NCI-H524 (cell line): ENCODE measurements around the gene NLGN1.

ENCODE experiments used
- DNase-seq, 2 experiments: peaks; one replicate each; lab custom pipeline; 2025; lab: John Stamatoyannopoulos, UW

Gene NLGN1

DNA sequence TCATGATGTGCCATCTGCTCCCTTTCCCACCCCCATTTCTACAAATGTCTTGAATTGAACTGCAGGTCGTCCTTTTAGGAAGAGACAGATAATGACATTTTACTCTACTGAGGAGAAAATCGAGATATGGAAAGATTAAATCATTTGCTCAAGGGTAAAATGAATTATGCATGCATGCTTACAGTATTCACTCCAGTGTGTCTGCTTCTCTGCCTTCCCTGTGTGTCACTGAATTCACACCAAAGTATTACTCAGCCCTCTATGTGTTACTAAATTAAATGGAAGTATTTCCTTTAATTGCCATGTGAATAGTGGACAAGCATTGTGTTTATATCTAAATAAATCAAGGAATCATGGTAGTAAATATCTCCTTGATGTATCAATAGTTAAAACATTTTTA is 449.0 kb downstream of the NLGN1 start:
- DNase-seq: no peak

- no peak for DNase-seq
These were observed 451.9 kb downstream of the NLGN1 start for GRCh38 chr3:173849489-173849888.

- DNase-seq: no peak
These were observed 459.6 kb downstream of the NLGN1 start for GRCh38 chr3:173857154-173857553.

- DNase-seq: no peak
These were observed 465.2 kb downstream of the NLGN1 start for GRCh38 chr3:173862701-173863100.

GRCh38 chr3:173863551-173863950 is 466.0 kb downstream of the NLGN1 start:
- no peak for DNase-seq

DNA sequence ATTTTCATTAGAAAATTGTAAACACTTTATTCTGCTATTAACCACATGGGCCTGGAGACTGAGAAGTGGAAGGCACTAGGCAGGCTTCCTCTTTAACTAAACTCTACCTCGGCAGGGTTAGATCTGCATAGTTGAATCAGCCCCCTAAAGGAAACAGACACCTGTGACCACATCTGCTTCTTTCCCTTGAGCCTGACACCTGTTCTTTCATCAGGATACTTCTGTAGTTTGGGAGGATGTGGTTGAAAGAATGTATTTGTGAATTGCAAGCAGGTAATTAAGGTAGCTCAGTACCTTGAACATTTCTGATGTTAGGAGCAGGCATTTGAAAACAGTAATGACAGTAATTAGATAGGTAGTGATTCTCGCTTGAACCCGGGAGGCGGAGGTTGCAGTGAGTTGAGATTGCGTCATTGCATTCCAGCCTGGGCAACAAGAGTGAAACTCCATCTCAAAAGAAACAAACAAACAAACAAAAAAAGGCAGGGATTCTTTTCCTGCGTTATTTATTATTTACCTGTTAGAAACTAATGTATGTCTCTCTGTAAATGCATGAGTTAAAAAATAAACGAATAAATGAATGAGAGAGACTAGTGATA is 468.5 kb downstream of the NLGN1 start:
- DNase-seq: no peak

DNA sequence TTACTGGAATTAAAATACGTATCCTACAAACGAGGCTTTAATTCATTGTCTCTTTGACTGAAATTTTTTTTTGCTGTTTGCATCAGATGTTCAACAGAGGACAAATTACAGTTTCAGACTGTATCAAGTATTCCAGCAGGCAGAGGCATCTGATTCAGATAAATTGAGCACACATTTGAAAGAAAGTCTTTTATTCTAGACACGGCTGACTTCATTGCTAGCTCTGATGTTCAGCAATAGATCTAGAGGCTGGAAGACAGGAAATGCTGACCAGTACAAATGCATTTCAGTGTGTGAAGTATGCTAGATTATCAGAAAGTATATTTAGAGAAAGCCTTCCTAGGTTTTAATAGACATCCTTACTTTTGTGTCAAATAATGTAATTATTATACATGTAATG is 472.2 kb downstream of the NLGN1 start:
- no peak for DNase-seq

DNA sequence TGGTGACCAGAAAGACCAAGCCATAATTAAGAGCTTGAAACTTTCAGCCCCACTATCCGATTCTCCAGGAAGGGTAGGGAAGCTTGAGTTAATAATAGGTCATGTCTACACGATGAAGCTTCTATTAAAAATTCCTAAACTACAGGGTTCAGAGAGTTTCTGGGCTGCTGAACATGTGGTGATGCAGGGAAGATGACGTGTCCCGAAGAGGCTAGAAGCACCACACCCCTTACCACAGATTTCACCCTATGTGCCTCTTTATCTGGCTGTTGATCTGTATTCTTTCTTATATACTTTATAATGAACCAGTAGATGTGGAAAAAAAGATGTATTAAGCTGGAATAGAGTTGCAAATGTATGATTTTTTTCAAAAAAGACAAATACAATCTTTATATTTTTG is 473.4 kb downstream of the NLGN1 start:
- DNase-seq: no peak

GRCh38 chr3:173875790-173876189 is 478.2 kb downstream of the NLGN1 start:
- no peak for DNase-seq

GRCh38 chr3:173876476-173876875 is 478.9 kb downstream of the NLGN1 start:
- DNase-seq: no peak

DNA sequence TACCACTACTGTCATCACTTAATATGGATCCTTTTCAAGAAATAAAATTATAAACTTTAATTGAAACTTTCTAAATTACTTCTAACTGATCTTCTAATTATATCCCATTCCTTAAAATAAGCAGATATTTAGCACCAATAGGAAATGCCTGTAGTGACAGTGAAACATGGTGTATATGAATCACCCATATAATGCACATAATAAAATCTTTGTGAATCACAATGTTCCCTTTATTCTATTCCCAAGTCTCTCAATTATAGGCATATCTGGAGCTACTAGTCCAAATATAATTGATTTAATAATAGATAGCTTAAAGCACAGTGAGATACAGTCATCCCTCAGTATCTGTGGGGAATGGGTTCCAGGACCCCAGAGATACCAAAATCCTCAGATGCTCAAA is 490.3 kb downstream of the NLGN1 start:
- DNase-seq: no peak

DNA sequence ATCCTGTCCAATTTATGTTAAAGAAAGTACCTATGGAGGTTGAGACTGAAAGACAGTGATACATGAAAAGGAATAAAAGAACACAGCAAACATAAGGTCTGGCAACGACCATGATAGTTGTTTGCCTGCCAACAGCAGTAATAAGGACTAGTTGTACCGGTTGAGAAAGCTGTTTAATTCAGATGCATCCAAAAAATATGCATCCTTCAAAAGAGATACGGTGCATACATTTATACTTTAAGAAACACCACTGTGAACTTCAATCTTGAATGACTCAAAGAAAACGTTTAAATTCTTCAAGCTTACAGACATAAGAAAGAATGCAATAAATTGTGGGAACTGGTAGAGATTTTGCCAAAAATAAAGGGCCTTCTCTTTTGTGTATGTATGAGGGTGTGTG is 492.1 kb downstream of the NLGN1 start:
- DNase-seq: no peak

- no peak for DNase-seq
These were observed 492.5 kb downstream of the NLGN1 start for GRCh38 chr3:173890091-173890490.

GRCh38 chr3:173891272-173892100 is 493.9 kb downstream of the NLGN1 start:
- no peak for DNase-seq

DNA sequence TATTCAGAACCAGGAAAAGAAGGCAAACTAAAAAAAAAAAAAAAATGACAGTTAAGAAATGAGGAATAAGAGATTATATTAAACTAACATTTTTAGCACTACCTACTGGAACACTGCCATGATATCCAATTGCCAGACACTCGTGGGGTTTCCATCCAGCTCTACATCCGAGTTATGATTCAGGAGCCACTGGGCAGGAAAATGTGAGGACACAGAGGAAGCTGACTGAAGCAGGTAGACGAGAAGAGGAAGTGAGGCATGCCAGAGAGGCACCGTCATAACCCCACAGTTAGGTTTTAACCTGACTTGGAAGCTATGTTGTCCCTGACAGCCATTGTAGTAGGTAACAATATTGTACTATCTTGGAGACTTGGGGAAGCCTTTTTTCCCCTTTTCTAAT is 495.0 kb downstream of the NLGN1 start:
- no peak for DNase-seq

GRCh38 chr3:173893066-173893465 is 495.5 kb downstream of the NLGN1 start:
- no peak for DNase-seq

GRCh38 chr3:173893835-173894234 is 496.3 kb downstream of the NLGN1 start:
- no peak for DNase-seq

- DNase-seq: no peak
These were observed 500.1 kb downstream of the NLGN1 start for GRCh38 chr3:173897631-173898030.

DNA sequence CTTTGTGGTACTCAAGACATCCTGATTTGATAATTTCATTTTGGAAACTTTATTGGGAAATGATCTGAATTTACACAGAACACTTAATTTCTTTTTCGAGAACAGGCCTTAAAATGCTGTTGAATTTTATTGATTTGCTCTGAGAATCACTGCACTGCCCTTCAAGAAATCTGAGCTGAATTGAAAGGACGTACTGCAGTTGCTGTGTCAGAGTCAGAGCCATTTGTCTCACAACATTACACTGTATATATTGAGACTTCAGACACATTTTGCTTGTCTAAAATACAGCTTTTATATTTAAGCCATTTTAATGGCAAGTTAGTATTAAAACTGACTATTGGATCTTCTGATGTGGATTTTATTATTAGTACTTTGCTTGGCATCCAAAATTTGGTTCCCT is 504.1 kb downstream of the NLGN1 start:
- no peak for DNase-seq

DNA sequence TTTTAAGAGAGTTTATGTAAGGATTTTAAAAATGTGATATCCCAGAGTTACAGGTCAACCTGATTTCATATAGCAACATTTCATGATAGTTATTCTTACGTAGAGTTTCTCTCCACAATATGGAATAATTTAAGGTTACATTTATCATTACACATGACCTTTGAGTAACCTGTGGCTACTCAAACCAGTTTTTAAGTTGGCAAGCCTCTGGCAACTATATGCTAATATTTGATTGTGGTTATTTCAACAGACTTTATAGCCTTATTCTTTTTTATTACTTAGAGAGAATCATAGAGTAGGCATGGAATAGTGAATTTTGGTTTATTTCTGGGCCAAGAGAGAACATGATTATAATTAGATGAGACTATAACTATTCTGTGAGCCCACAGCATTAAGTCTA is 504.9 kb downstream of the NLGN1 start:
- no peak for DNase-seq

DNA sequence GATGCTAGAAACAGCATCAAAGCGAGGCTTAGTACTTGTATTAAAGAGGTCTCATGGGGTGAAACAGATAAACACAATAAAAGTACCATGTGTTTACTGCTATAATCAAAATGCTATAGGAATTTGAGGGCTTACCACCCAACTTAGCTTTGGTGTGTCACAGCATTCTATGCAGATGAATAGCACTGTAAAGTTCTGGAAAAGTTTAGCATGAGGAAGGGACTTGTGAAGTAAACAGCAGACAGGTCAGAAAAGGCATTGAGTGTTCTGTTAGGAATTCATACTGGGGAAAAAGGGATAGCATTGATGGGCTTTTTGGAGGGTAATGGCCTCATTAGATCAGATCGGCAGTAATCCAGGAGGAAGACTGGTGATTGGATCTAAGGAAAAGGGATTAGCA is 505.3 kb downstream of the NLGN1 start:
- DNase-seq: peak in 1 of 2 experiments; percentile 56

DNA sequence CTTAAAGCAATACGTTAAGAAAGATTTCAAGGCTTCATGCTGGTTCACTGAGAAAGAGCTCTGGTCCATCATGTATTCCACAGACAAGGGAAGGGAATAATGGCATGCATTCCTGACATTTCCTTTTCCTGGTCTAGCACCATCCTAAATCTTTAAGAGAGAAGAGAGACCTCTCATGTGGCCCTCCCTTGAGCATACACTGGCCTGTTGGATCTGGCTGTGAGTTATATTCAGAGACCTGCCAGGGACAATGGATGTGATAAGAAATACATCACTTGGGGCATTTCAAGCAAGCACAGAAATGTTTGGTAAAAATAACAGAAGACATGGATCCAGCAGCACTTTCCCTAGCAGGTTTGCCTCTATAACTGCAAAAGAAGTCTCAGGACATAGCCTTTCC is 507.8 kb downstream of the NLGN1 start:
- no peak for DNase-seq

- peak in 1 of 2 experiments; percentile 39 for DNase-seq
These were observed 513.9 kb downstream of the NLGN1 start for GRCh38 chr3:173911446-173911845.

DNA sequence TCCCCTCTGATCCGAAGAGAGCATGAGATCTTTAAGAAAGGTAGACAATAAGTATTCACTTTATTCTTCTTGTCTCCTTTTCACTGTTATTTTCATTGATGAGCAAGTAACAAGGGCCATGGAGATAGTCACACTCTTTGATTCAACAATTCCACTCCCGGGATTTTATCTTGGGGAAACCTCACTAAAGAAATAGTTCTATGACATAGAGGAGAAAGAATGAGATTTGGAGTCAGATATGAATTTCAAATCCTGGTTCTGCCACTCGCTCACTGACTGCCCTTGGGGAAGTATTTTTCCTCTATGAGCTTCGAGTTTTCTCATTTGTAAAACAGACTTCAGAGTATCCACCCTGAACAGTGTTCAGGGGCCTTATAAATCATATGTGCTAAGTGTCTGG is 514.6 kb downstream of the NLGN1 start:
- no peak for DNase-seq
